ENCODE data around the gene RPAIN.

- no peak for TF ChIP-seq EZH2 (IDR thresholded peaks at IDR 0.05; ENCODE audit: borderline replicate concordance, insufficient read depth, low read length, poor library complexity, severe bottlenecking)
- no peak for TF ChIP-seq CTCF (IDR thresholded peaks at IDR 0.05; ENCODE audit: poor library complexity, severe bottlenecking)
- TF ChIP-seq EP300 (conservative IDR thresholded peaks at IDR 0.05; ENCODE audit: poor library complexity, severe bottlenecking) = no peak
- TF ChIP-seq REST (IDR thresholded peaks at IDR 0.05; ENCODE audit: borderline replicate concordance) = no peak
- TF ChIP-seq SMC3 (conservative IDR thresholded peaks at IDR 0.05; ENCODE audit: poor library complexity) = no peak
- TF ChIP-seq MXI1 (conservative IDR thresholded peaks at IDR 0.05; ENCODE audit: poor library complexity, severe bottlenecking) = no peak
- TF ChIP-seq TAF1 (IDR thresholded peaks at IDR 0.05; ENCODE audit: low read depth) = no peak
These were observed 12.1 kb downstream of the RPAIN start for GRCh38 chr17:5431949-5432556.
